Liver (tissue), 9 donors: ENCODE data around the gene MYL7. TPM values are rescaled to one million over a fixed set of nuclear protein-coding genes. Genes with fewer than 3 reads are reported as not detected.
"Not testable (repeated sequence)": the region's sequence is repeated elsewhere in the genome, so short reads cannot be mapped to it uniquely, and the experiment has no call there.

Source experiments
- DNase-seq: peaks from one replicate; pipeline ENCODE4 v3.0.0-alpha.2; 2017; ENCODE audit warnings: low spot score
- H3K27ac ChIP-seq, 2 donors: one replicate each; pipeline ENCODE4 v1.7.0; 2013; ENCODE audit warnings: inconsistent platforms in 2 of 2, low read length in 2 of 2, control low read depth in 1 of 2, low read depth in 1 of 2, mild to moderate bottlenecking in 1 of 2
- H3K27me3 ChIP-seq, 4 donors: one replicate each; pipeline versions ENCODE4 v1.6.1 to v1.7.0; 2013; ENCODE audit warnings: low read length in 3 of 4, inconsistent platforms in 1 of 4, mild to moderate bottlenecking in 1 of 4, moderate library complexity in 1 of 4; ENCODE audit not compliant: control insufficient read depth in 4 of 4, insufficient read depth in 4 of 4
- H3K36me3 ChIP-seq, 4 donors: one replicate each; pipeline versions ENCODE4 v1.6.1 to v1.7.0; 2013; ENCODE audit warnings: low read length in 3 of 4, mild to moderate bottlenecking in 3 of 4, low read depth in 1 of 4, moderate library complexity in 1 of 4; ENCODE audit not compliant: control insufficient read depth in 4 of 4, insufficient read depth in 3 of 4
- H3K4me1 ChIP-seq, 4 donors: one replicate each; pipeline versions ENCODE4 v1.6.1 to v1.7.0; 2013; ENCODE audit warnings: low read length in 3 of 4, mild to moderate bottlenecking in 3 of 4, moderate library complexity in 1 of 4; ENCODE audit not compliant: control insufficient read depth in 4 of 4, insufficient read depth in 4 of 4
- H3K4me3 ChIP-seq, 3 donors: one replicate each; pipeline versions ENCODE4 v1.6.1 to v1.7.0; 2013; ENCODE audit warnings: low read length in 3 of 3, control low read depth in 1 of 3, low read depth in 1 of 3, mild to moderate bottlenecking in 1 of 3
- H3K9ac ChIP-seq, 2 donors: one replicate each; pipeline ENCODE4 v1.7.0; 2013; ENCODE audit warnings: low read length in 2 of 2, mild to moderate bottlenecking in 2 of 2, moderate library complexity in 2 of 2, control low read depth in 1 of 2, low read depth in 1 of 2
- H3K9me3 ChIP-seq, 4 donors: one replicate each; pipeline versions ENCODE4 v1.6.1 to v1.7.0; 2013; ENCODE audit warnings: low read length in 3 of 4; ENCODE audit not compliant: control insufficient read depth in 4 of 4
- ATF3 ChIP-seq: IDR thresholded peaks from 2 replicates; pipeline ENCODE4 v1.6.1; 2016; ENCODE audit warnings: antibody characterized with exemption
- CTCF ChIP-seq: fragments of 150-350 bp; IDR thresholded peaks from 2 replicates; pipeline ENCODE4 v1.5.1; 2017; ENCODE audit warnings: improper control_type of control experiment, low read depth, low read length; ENCODE audit not compliant: missing input control
- FOXA2 ChIP-seq: IDR thresholded peaks from 2 replicates; pipeline ENCODE4 v1.6.1; 2016; ENCODE audit warnings: antibody characterized with exemption
- GABPA ChIP-seq, 2 donors: IDR thresholded peaks in 1 of 2; conservative IDR thresholded peaks in 1 of 2; 2 replicates each; pipeline ENCODE4 v1.6.1; 2016; ENCODE audit warnings: antibody characterized with exemption in 2 of 2, mild to moderate bottlenecking in 1 of 2, moderate library complexity in 1 of 2
- HNF4A ChIP-seq, 2 donors: conservative IDR thresholded peaks; 2 replicates each; pipeline ENCODE4 v1.6.1; 2016; ENCODE audit warnings: antibody characterized with exemption in 2 of 2, mild to moderate bottlenecking in 2 of 2
- HNF4G ChIP-seq: IDR thresholded peaks from 2 replicates; pipeline ENCODE4 v1.6.1; 2016; ENCODE audit warnings: antibody characterized with exemption
- JUND ChIP-seq, 2 donors: IDR thresholded peaks; 2 replicates each; pipeline ENCODE4 v1.6.1; 2016; ENCODE audit warnings: antibody characterized with exemption in 2 of 2
- MAX ChIP-seq: IDR thresholded peaks from 2 replicates; pipeline ENCODE4 v1.6.1; 2016; ENCODE audit warnings: antibody characterized with exemption
- RAD21 ChIP-seq, 2 donors: IDR thresholded peaks; 2 replicates each; pipeline ENCODE4 v1.6.1; 2016; ENCODE audit warnings: antibody characterized with exemption in 2 of 2, mild to moderate bottlenecking in 2 of 2
- RXRA ChIP-seq, 2 donors: IDR thresholded peaks; 2 replicates each; pipeline ENCODE4 v1.6.1; 2017 to 2018; ENCODE audit warnings: antibody characterized with exemption in 2 of 2, mild to moderate bottlenecking in 1 of 2
- SP1 ChIP-seq: IDR thresholded peaks from 2 replicates; pipeline ENCODE4 v1.6.1; 2018; ENCODE audit warnings: antibody characterized with exemption, mild to moderate bottlenecking
- TAF1 ChIP-seq: conservative IDR thresholded peaks from 2 replicates; pipeline ENCODE4 v1.6.1; 2016; ENCODE audit warnings: antibody characterized with exemption, mild to moderate bottlenecking
- YY1 ChIP-seq: IDR thresholded peaks from 2 replicates; pipeline ENCODE4 v1.6.1; 2016; ENCODE audit warnings: antibody characterized with exemption, mild to moderate bottlenecking
- WGBS: extraction: QIAGEN DNeasy Blood & Tissue Kit; methylation state at CpG from one replicate; pipeline ENCODE4 v1.1.7; 2013; 5-methylcytosine and 5-hydroxymethylcytosine counted together
- polyA plus RNA-seq, 2 donors: library from polyadenylated mRNA; stranded (reverse) in 1 of 2; unstranded in 1 of 2; fragments of 200-250 nt in 1 of 2; fragments of >200 nt in 1 of 2; fragmentation: Nextera tagmentation in 1 of 2; extraction: Ambion mirVana in 1 of 2; gene quantifications; one replicate each; pipeline versions ENCODE4 v1.2.1 to v1.2.3, GENCODE V29; 2013 to 2015
- total RNA-seq, 2 donors: library from RNA; depleted of rRNA; stranded (reverse); fragments of >200 nt; gene quantifications; one replicate each; pipeline ENCODE4 v1.2.3, GENCODE V29; 2014
- TF ChIP-seq, protein P1 (sequence below): IDR thresholded peaks from 2 replicates; pipeline ENCODE4 v1.6.1; 2016; ENCODE audit warnings: antibody characterized with exemption
- donor health status: healthy.
- donor health status: healthy.
- donor health status: healthy.
- donor health status: healthy.
- donor health status: healthy.

Gene MYL7
- total and polyA plus RNA-seq, 4 donors = not detected

GRCh38 chr7:44172352-44172751 lies 31.2 kb upstream of the MYL7 start:
- Histone ChIP-seq H3K36me3 (no peaks in the 10 kb centered on the region), H3K27ac (no peak overlapping the region), H3K9ac (no peak overlapping the region), H3K9me3 (no peaks in the 10 kb centered on the region), H3K4me3 (no peak overlapping the region), H3K27me3 (no peaks in the 10 kb centered on the region), H3K4me1 (no peaks in the 10 kb centered on the region)
- DNase-seq = no peak
- TF ChIP-seq SP1 = no peak
- no peak for TF ChIP-seq CTCF
- no peak for TF ChIP-seq GABPA (IDR thresholded peaks at IDR 0.05 in 1 of 2, conservative IDR thresholded peaks at IDR 0.05 in 1 of 2)
- no peak for TF ChIP-seq JUND (IDR thresholded peaks at IDR 0.05)
- no peak for TF ChIP-seq TAF1
- no peak for TF ChIP-seq YY1
- no peak for TF ChIP-seq HNF4A (conservative IDR thresholded peaks at IDR 0.05)
- no peak for TF ChIP-seq RAD21 (IDR thresholded peaks at IDR 0.05)
- TF ChIP-seq MAX = no peak
- no peak for TF ChIP-seq ATF3
- no peak for TF ChIP-seq HNF4G
- TF ChIP-seq RXRA (IDR thresholded peaks at IDR 0.05) = no peak
- no peak for TF ChIP-seq FOXA2
- TF ChIP-seq, protein P1, sequence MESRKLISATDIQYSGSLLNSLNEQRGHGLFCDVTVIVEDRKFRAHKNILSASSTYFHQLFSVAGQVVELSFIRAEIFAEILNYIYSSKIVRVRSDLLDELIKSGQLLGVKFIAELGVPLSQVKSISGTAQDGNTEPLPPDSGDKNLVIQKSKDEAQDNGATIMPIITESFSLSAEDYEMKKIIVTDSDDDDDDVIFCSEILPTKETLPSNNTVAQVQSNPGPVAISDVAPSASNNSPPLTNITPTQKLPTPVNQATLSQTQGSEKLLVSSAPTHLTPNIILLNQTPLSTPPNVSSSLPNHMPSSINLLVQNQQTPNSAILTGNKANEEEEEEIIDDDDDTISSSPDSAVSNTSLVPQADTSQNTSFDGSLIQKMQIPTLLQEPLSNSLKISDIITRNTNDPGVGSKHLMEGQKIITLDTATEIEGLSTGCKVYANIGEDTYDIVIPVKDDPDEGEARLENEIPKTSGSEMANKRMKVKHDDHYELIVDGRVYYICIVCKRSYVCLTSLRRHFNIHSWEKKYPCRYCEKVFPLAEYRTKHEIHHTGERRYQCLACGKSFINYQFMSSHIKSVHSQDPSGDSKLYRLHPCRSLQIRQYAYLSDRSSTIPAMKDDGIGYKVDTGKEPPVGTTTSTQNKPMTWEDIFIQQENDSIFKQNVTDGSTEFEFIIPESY = no peak

GRCh38 chr7:44171901-44172300 lies 30.8 kb upstream of the MYL7 start:
- H3K27me3 ChIP-seq, H3K36me3 ChIP-seq, H3K9ac ChIP-seq, DNase-seq, H3K4me1 ChIP-seq, H3K27ac ChIP-seq, H3K9me3 ChIP-seq, H3K4me3 ChIP-seq: not testable (repeated sequence)
- 91% methylated on average over 9 of the region's 9 CpGs for WGBS

- Histone ChIP-seq H3K4me1 (peaks cover 3 to 10% (median 8%) of the 10 kb centered on the region in 4 donors), H3K27me3 (no peaks in the 10 kb centered on the region), H3K27ac (no peak overlapping the region), H3K36me3 (no peaks in the 10 kb centered on the region), H3K9ac (no peak overlapping the region), H3K4me3 (no peak overlapping the region), H3K9me3 (no peaks in the 10 kb centered on the region)
- DNase-seq = no peak
- TF ChIP-seq JUND (IDR thresholded peaks at IDR 0.05) = no peak
- no peak for TF ChIP-seq MAX
Measured at GRCh38 chr7:44167920-44168319, 26.8 kb upstream of the MYL7 start.
